GM18505 (cell line): Measurements from ENCODE around the gene HLA-DRB1.
"Not testable (repeated sequence)": the region's sequence is repeated elsewhere in the genome, so short reads cannot be mapped to it uniquely, and the experiment has no call there.

Experiments used
- ATAC-seq: cut with Tn5 transposase; IDR thresholded peaks from one replicate; pipeline ENCODE4 v1.9.1; 2021; ENCODE audit not compliant: unreplicated experiment
- POLR2A ChIP-seq: IDR thresholded peaks from 4 replicates; pipeline ENCODE4 v1.6.1; 2011; ENCODE audit warnings: borderline replicate concordance; ENCODE audit not compliant: insufficient read depth, insufficient read length; ENCODE audit errors: extremely low read depth

The HLA-DRB1 gene

GRCh38 chr6:32603222-32603621 is 13.6 kb upstream of the HLA-DRB1 start:
- no peak for ATAC-seq
- TF ChIP-seq POLR2A: no peak

GRCh38 chr6:32602383-32602782 is 12.7 kb upstream of the HLA-DRB1 start:
- no peak for TF ChIP-seq POLR2A

DNA sequence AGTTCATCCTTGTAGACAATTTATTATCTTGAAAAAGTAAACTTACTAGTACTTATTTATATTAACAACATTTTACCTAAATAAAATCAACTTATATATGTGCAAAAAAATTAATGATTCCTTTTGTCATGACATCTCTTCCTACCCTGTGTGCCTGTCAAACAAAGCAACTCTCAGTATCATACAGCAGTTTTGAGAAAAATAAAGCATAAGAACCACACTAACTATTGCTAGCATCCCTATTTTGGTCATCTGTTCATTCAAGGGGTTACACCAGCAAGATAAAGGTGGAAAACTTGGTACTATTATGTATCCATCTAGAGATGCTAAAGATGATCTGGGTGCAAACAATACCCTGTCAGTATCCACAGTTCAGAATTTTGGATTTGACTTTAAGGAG is 7.4 kb upstream of the HLA-DRB1 start:
- TF ChIP-seq POLR2A: no peak

More at GRCh38 chr6:32602383-32602782, 12.7 kb upstream of the HLA-DRB1 start:
- no peak for ATAC-seq

GRCh38 chr6:32590713-32591112 is 1.1 kb upstream of the HLA-DRB1 start:
- not testable (repeated sequence) for ATAC-seq

More for the DNA sequence above, 7.4 kb upstream of the HLA-DRB1 start:
- ATAC-seq: no peak

DNA sequence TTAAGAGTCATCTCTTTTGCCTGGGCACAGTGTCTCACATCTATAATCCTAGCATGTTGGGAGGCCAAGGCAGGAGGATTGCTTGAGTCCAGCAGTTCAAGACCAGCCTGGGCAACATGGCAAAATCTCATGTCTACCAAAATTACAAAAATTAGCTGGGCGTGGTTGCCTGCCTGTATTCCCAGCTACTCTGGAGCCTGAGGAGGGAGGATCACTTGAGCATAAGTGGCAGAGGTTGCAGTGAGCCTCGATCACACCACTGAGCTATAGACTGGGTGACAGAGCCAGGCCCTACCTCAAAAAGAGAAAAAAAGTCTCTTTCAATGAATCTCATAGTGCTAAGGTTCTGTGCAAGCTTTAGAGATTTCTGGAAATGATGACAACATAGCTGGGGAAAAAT is 1.5 kb downstream of the HLA-DRB1 start:
- ATAC-seq: no peak

DNA sequence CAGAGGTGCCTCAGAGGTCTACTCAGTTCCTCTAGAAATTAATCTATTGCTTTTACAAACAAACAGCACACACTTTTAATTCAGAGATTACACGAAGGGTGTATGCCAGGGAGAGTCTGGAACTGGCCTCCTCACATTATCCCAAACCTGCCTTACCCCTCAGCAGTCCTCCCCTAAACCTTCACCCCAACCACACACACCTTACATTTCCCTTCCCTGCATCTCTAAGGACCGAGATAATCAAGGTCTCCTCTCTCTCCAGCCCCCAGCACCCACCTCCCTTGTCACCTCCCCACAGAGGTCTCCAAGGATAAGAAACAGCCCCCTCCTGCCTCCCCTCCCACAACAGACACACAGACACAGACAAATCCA is 6.1 kb downstream of the HLA-DRB1 start:
- TF ChIP-seq POLR2A: no peak
- no peak for ATAC-seq

More for the DNA sequence above, 1.5 kb downstream of the HLA-DRB1 start:
- no peak for TF ChIP-seq POLR2A

DNA sequence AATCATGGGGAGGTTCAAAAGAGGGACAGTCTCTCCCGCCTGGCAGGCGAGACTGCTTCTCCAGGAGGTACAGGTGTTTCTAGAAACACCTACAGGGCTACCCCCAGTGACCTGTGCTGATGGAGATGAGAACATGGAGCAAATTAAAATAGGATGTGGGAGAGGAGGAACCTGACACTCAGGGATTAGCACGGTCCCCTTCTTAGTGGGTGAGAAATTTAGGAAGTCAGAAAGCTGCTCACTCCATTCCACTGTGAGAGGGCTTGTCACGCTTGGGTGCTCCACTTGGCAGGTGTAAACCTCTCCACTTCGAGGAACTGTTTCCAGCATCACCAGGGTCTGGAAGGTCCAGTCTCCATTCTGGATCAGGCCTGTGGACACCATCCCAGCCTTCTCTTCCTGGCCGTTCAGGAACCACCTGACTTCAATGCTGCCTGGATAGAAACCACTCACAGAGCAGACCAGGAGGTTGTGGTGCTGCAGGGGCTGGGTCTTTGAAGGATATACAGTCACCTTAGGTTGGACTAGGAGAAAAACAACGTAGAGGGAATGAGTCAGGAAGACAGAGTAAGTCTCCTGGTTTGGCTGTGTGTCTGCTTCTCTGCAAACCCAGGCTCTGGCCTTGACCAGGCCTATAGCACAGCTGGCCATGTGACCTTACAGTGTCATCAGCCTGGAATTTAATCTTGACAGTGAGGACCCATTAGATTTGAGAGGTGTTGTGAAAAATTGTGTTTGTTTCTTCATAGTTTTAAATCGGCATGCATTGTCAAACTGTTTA is 8.1 kb downstream of the HLA-DRB1 start:
- no peak for ATAC-seq

DNA sequence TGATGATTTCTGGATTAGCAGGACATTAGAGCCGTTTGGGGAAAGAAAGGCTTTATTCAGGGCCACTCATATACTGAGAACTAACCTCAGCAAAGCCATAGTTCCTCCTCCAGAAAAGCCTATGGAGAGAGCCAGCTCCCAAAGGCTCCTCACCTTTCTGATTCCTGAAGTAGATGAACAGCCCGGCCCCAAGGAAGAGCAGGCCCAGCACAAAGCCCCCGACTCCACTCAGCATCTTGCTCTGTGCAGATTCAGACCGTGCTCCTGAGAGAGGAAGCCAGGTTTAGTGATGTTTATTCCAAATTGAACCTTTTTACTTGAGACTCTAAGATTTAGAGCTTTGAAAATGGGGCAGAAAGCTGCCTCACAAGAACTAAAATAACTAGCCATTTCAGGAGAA is 9.1 kb downstream of the HLA-DRB1 start:
- no peak for TF ChIP-seq POLR2A
- no peak for ATAC-seq

More for the DNA sequence above, 8.1 kb downstream of the HLA-DRB1 start:
- TF ChIP-seq POLR2A: peak; percentile 31

DNA sequence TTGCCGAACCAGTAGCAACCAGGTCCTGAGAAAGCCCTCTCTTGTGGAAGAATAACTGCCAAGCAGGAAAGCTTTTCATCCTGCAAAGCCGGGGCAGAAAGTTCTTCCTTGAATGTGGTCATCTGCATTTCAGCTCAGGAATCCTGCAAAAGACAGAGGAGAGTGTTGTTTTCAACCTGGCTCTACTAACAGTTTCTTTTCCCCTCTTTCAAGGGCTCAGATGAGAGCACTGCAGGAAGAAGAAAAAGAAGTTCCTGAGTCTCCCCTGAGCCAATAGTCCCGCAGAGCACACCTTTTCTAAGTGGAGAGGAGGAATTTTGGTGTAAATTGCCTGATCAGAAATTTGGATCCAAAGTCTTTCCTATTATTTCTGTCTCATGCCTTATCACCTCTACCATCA is 10.7 kb downstream of the HLA-DRB1 start:
- no peak for TF ChIP-seq POLR2A
- no peak for ATAC-seq

- ATAC-seq: not testable (repeated sequence)
Measured at GRCh38 chr6:32577493-32577892, 12.2 kb downstream of the HLA-DRB1 start.

- TF ChIP-seq POLR2A: peak; percentile 31
- ATAC-seq: no peak
Measured at GRCh38 chr6:32576250-32576649, 13.4 kb downstream of the HLA-DRB1 start.

- TF ChIP-seq POLR2A: no peak
- ATAC-seq: no peak
Measured at GRCh38 chr6:32570363-32570905, 19.2 kb downstream of the HLA-DRB1 start.

- ATAC-seq: no peak
- TF ChIP-seq POLR2A: no peak
Measured at GRCh38 chr6:32568561-32568960, 21.1 kb downstream of the HLA-DRB1 start.

DNA sequence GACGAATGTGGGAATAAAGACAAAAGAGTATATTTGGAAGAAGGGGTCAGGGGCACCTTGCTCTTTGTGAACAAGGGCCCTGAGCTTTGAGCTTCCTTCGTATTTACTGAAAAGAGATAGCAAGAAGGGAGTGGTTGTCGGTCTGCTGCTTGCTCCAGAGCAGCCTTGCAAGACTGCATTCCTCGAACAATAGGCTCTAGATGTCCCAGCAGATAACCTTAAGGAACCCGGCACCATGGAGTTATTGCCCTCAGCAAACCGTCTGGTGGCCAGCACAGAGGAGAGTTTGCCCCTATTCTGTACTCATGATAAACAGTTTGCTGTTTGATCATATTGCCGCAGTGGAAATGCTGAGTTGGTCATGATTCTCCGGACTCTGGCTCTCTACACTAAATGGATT is 22.7 kb downstream of the HLA-DRB1 start:
- ATAC-seq: no peak

DNA sequence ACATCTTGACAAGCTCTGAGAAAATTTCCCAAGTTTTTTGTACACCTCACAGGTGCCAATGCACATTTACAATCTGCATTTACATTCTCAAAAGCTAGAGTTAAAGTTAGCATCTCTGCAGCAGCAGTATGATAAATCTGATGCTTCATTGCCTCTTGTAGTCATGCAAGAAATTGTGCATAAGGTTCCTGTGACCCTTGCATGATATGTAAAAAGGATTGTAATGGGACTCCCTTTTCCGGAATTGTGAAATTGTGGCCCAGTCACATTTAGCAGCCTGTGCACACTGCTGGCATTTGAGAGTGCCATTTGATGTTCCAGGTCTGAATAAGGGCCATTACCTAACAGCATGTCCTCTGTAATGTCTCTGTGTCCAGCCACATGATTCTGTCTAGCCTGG is 24.1 kb downstream of the HLA-DRB1 start:
- ATAC-seq: no peak
- TF ChIP-seq POLR2A: no peak

More for the DNA sequence above, 22.7 kb downstream of the HLA-DRB1 start:
- TF ChIP-seq POLR2A: no peak

- ATAC-seq: no peak
- no peak for TF ChIP-seq POLR2A
Measured at GRCh38 chr6:32562940-32563339, 26.7 kb downstream of the HLA-DRB1 start.
